Jurkat, Clone E6-1 (cell line): Measurements from ENCODE around the gene ASPA. TPM values are rescaled to one million over a fixed set of nuclear protein-coding genes. Genes with fewer than 3 reads are reported as not detected.
"Not testable (repeated sequence)": the region's sequence is repeated elsewhere in the genome, so short reads cannot be mapped to it uniquely, and the experiment has no call there.

Source experiments
- DNase-seq: peaks from one replicate; pipeline ENCODE4 v3.0.0-alpha.2; 2011; ENCODE audit warnings: low read depth, low spot score
- H3K4me3 ChIP-seq: 2 replicates; pipeline ENCODE4 v1.5.1; 2011; ENCODE audit warnings: mild to moderate bottlenecking, low read length, control low read depth, moderate library complexity
- polyA plus RNA-seq: library from polyadenylated mRNA; unstranded; fragments of >200 nt; gene quantifications from one replicate; pipeline ENCODE4 v1.2.1, GENCODE V29; 2012; ENCODE audit warnings: missing spikeins; ENCODE audit not compliant: insufficient read length, insufficient read depth

ASPA gene
- polyA plus RNA-seq = not detected

GRCh38 chr17:3475812-3476610 lies at the start of gene ASPA:
Gene ASPA (plus strand): TSS chr17:3475997. CDS start chr17:3476160, 163 bp downstream.
- no peak for DNase-seq
- H3K4me3 ChIP-seq = no peak within 1 kb of the TSS

GRCh38 chr17:3433215-3433614 lies 42.6 kb upstream of the ASPA start:
- H3K4me3 ChIP-seq = not testable (repeated sequence)
- peak; percentile 12 for DNase-seq

GRCh38 chr17:3433741-3434140 lies 42.1 kb upstream of the ASPA start, which contains the start of gene OR1E2:
Gene OR1E2 (minus strand): TSS chr17:3433841. CDS start chr17:3433841, 0 bp downstream.
- H3K4me3 ChIP-seq = no peak within 1 kb of the TSS
- DNase-seq = no peak

- H3K4me3 ChIP-seq = no peak overlapping the region
- no peak for DNase-seq
These were observed 37.4 kb upstream of the ASPA start for GRCh38 chr17:3438368-3438767.

- H3K4me3 ChIP-seq = no peak overlapping the region
- DNase-seq = no peak
These were observed 35.3 kb upstream of the ASPA start for GRCh38 chr17:3440451-3440850.

- peak; percentile 14 for DNase-seq
- H3K4me3 ChIP-seq = no peak overlapping the region
These were observed 28.2 kb upstream of the ASPA start for GRCh38 chr17:3447625-3448024.

- H3K4me3 ChIP-seq = no peak overlapping the region
- DNase-seq = no peak
These were observed 27.6 kb upstream of the ASPA start for GRCh38 chr17:3448059-3448665.

- DNase-seq, H3K4me3 ChIP-seq: not testable (repeated sequence)
These were observed 9.4 kb upstream of the ASPA start for GRCh38 chr17:3466355-3466754.

- no peak for DNase-seq
- no peak overlapping the region for H3K4me3 ChIP-seq
These were observed 6.3 kb upstream of the ASPA start for GRCh38 chr17:3469529-3469928.

GRCh38 chr17:3471599-3471998 lies 4.2 kb upstream of the ASPA start, which contains the start of gene SPATA22:
Gene SPATA22 (minus strand): TSS chr17:3471819. CDS start chr17:3469325, 2,494 bp downstream.
- DNase-seq = no peak
- no peak within 1 kb of the TSS for H3K4me3 ChIP-seq

- DNase-seq = no peak
- no peak overlapping the region for H3K4me3 ChIP-seq
These were observed 3.7 kb upstream of the ASPA start for GRCh38 chr17:3472137-3472536.

GRCh38 chr17:3474212-3474611 lies 1.6 kb upstream of the ASPA start:
- DNase-seq = no peak
- H3K4me3 ChIP-seq = no peak overlapping the region

- no peak overlapping the region for H3K4me3 ChIP-seq
- no peak for DNase-seq
These were observed 529 bp upstream of the ASPA start for GRCh38 chr17:3475251-3475685.

GRCh38 chr17:3479988-3480387 lies 4.2 kb downstream of the ASPA start:
- DNase-seq = no peak

GRCh38 chr17:3482852-3483251 lies 7.1 kb downstream of the ASPA start:
- no peak overlapping the region for H3K4me3 ChIP-seq
- no peak for DNase-seq

More at GRCh38 chr17:3479988-3480387, 4.2 kb downstream of the ASPA start:
- no peak overlapping the region for H3K4me3 ChIP-seq

- no peak overlapping the region for H3K4me3 ChIP-seq
- DNase-seq = no peak
These were observed 9.8 kb downstream of the ASPA start for GRCh38 chr17:3485481-3486068.

- no peak overlapping the region for H3K4me3 ChIP-seq
- DNase-seq = no peak
These were observed 21.3 kb downstream of the ASPA start for GRCh38 chr17:3497101-3497500.

GRCh38 chr17:3501344-3501743 lies 25.5 kb downstream of the ASPA start:
- no peak overlapping the region for H3K4me3 ChIP-seq
- no peak for DNase-seq

GRCh38 chr17:3502466-3502865 lies 26.7 kb downstream of the ASPA start:
- H3K4me3 ChIP-seq = no peak overlapping the region
- no peak for DNase-seq

- no peak overlapping the region for H3K4me3 ChIP-seq
- DNase-seq = no peak
These were observed 27.5 kb downstream of the ASPA start for GRCh38 chr17:3503285-3503684.
